ENCODE measurements around the gene NHEJ1. TPM values are rescaled to one million over a fixed set of nuclear protein-coding genes. Genes with fewer than 3 reads are reported as not detected.

NHEJ1 gene
- total and polyA plus RNA-seq, 2 of the 13 experiments (the other 11 are each of a cell fraction or from before 2014, with no cell fraction given): 30.0 to 30.7 TPM

DNA sequence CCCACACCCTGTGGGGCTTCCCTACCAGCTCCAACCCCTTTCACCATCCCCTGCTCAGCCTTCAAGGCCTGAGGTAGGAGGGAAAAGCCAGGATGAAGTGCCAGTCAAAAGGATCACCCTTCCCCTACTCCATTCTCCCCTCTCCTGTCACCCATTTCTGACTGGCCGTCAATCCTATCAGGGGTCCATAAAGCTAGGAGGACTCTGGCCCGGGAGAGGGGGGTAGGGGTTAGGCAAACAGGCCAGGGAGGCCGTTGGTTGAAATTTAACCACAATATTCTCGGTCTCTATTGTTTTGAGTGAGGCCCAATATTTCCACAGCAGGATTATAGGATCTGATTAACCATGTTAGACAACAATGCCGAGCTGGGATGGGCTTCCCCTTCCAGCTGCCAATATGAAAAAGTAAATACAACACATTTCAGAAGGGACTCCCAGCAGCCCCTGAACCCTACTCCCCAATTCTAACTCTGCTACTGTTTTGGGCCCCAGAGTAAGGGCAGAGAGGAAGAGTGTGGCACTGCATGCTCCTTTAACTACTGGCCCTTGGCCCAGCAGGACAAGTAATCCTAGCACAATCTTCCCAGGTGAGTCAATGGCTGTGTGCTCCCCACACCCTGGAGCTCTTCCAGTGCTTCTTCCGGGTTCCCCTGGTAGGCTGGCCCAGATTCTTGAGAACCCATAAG, 89.3 kb downstream of the NHEJ1 start (continued):
- TF ChIP-seq, protein P1, sequence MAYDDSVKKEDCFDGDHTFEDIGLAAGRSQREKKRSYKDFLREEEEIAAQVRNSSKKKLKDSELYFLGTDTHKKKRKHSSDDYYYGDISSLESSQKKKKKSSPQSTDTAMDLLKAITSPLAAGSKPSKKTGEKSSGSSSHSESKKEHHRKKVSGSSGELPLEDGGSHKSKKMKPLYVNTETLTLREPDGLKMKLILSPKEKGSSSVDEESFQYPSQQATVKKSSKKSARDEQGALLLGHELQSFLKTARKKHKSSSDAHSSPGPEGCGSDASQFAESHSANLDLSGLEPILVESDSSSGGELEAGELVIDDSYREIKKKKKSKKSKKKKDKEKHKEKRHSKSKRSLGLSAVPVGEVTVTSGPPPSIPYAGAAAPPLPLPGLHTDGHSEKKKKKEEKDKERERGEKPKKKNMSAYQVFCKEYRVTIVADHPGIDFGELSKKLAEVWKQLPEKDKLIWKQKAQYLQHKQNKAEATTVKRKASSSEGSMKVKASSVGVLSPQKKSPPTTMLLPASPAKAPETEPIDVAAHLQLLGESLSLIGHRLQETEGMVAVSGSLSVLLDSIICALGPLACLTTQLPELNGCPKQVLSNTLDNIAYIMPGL (CRISPR knock-in tag; IDR thresholded peaks at IDR 0.05; ENCODE audit: borderline replicate concordance in 1 of 2, low read depth in 1 of 2): 0 out of 4 replicates have a peak, but pooled peaks have one; percentile 24 to 33
- TF ChIP-seq RCOR2 (CRISPR knock-in tag; IDR thresholded peaks at IDR 0.05): peak; percentile 82
- TF ChIP-seq ZNF33A (CRISPR knock-in tag; IDR thresholded peaks at IDR 0.05; ENCODE audit: borderline replicate concordance): 0 out of 2 replicates have a peak, but pooled peaks have one; percentile 45
- TF ChIP-seq, protein P2, sequence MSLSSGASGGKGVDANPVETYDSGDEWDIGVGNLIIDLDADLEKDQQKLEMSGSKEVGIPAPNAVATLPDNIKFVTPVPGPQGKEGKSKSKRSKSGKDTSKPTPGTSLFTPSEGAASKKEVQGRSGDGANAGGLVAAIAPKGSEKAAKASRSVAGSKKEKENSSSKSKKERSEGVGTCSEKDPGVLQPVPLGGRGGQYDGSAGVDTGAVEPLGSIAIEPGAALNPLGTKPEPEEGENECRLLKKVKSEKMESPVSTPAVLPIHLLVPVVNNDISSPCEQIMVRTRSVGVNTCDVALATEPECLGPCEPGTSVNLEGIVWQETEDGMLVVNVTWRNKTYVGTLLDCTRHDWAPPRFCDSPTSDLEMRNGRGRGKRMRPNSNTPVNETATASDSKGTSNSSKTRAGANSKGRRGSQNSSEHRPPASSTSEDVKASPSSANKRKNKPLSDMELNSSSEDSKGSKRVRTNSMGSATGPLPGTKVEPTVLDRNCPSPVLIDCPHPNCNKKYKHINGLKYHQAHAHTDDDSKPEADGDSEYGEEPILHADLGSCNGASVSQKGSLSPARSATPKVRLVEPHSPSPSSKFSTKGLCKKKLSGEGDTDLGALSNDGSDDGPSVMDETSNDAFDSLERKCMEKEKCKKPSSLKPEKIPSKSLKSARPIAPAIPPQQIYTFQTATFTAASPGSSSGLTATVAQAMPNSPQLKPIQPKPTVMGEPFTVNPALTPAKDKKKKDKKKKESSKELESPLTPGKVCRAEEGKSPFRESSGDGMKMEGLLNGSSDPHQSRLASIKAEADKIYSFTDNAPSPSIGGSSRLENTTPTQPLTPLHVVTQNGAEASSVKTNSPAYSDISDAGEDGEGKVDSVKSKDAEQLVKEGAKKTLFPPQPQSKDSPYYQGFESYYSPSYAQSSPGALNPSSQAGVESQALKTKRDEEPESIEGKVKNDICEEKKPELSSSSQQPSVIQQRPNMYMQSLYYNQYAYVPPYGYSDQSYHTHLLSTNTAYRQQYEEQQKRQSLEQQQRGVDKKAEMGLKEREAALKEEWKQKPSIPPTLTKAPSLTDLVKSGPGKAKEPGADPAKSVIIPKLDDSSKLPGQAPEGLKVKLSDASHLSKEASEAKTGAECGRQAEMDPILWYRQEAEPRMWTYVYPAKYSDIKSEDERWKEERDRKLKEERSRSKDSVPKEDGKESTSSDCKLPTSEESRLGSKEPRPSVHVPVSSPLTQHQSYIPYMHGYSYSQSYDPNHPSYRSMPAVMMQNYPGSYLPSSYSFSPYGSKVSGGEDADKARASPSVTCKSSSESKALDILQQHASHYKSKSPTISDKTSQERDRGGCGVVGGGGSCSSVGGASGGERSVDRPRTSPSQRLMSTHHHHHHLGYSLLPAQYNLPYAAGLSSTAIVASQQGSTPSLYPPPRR (CRISPR knock-in tag; IDR thresholded peaks at IDR 0.05; ENCODE audit: borderline replicate concordance): peak; percentile 99
- no peak for TF ChIP-seq ZMYM2 (CRISPR knock-in tag; IDR thresholded peaks at IDR 0.05)
- peak; percentile 60; the same call in 1 of the 2 replicates for TF ChIP-seq HOMEZ (CRISPR knock-in tag; IDR thresholded peaks at IDR 0.05; ENCODE audit: low read depth)
- TF ChIP-seq MTF2 (CRISPR knock-in tag; IDR thresholded peaks at IDR 0.05; ENCODE audit: borderline replicate concordance): 0 out of 2 replicates have a peak, but pooled peaks have one; percentile 8
- TF ChIP-seq ZNF343 (CRISPR knock-in tag; IDR thresholded peaks at IDR 0.05): 0 out of 2 replicates have a peak, but pooled peaks have one; percentile 29
- peak; percentile 56; the same call in 1 of the 2 replicates for TF ChIP-seq HOXA5 (CRISPR knock-in tag; IDR thresholded peaks at IDR 0.05)
- TF ChIP-seq TOE1 (CRISPR knock-in tag; IDR thresholded peaks at IDR 0.05): peak; percentile 73; the same call in 1 of the 2 replicates
- TF ChIP-seq DRAP1 (CRISPR knock-in tag; IDR thresholded peaks at IDR 0.05): 0 out of 2 replicates have a peak, but pooled peaks have one; percentile 23
- TF ChIP-seq ZNF558 (CRISPR knock-in tag; IDR thresholded peaks at IDR 0.05; ENCODE audit: borderline replicate concordance): no peak
- TF ChIP-seq GFI1 (CRISPR knock-in tag; IDR thresholded peaks at IDR 0.05; ENCODE audit: borderline replicate concordance): peak; percentile 96
- TF ChIP-seq ZFP1 (CRISPR knock-in tag; IDR thresholded peaks at IDR 0.05): 0 out of 2 replicates have a peak, but pooled peaks have one; percentile 53
- TF ChIP-seq ZNF652 (CRISPR knock-in tag; IDR thresholded peaks at IDR 0.05; ENCODE audit: borderline replicate concordance, low read depth): peak; percentile 20; the same call in 1 of the 2 replicates
- TF ChIP-seq ZNF263 (CRISPR knock-in tag; IDR thresholded peaks at IDR 0.05): peak; percentile 77; the same call in 1 of the 2 replicates
- TF ChIP-seq CENPBD1 (CRISPR knock-in tag; IDR thresholded peaks at IDR 0.05; ENCODE audit: borderline replicate concordance, low read depth): no peak

Measured in HepG2 (cell line).